GM19240 (cell line): ENCODE data around the gene DNAJC9.

ENCODE experiments used
- DNase-seq: peaks from one replicate; pipeline ENCODE4 v3.0.0; 2011; ENCODE audit warnings: low spot score; ENCODE audit not compliant: insufficient read length

DNAJC9 gene

GRCh38 chr10:73239908-73240307 lies 7.1 kb downstream of the DNAJC9 start:
- no peak for DNase-seq

DNA sequence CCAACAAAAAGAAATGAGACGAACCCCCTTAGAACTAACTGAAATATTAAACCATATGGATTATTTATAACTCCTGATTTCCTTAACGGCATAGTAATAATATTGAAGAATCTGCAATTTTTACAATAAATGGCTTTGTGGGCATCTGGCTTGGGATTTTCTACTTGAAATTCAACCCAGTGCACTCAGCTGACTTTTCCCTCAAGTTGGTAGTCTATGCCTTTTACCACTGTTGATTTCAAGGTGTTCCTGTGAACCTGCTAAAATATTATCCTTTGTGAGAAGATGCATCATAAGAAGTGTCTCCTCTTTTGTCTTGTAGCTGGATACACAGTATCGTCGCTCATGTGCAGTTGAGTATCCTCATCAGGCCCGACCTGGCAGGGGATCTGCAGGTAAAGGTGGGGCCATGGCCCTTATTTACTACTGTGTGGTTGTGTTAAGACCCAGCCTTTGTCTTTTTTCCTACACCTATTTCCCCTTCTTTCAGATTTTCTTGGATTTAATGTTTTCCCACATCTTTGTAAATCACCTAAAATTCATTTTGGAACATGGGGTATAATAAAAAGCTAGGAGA lies 8.0 kb downstream of the DNAJC9 start:
- DNase-seq, result no peak

GRCh38 chr10:73234695-73235094 lies 12.4 kb downstream of the DNAJC9 start:
- DNase-seq, result no peak

GRCh38 chr10:73233883-73234282 lies 13.2 kb downstream of the DNAJC9 start:
- no peak for DNase-seq

DNA sequence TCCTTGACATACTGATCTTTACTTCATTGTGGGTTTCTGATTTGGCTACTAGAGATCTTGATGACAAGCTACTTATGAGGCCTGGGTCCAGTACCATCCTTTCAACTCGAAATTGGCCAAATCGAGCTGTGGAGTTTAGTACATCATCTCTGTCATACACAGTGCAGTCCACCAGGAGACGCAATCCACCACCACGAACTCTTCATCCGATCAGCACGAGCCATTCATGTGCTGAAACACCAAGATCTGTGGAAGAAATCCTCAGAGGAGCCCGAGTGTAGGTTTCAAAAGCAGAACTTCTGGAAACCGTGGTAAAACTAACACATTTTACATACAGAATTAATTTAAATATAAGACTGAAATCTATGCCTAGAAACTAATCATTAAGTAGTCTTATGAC lies 14.2 kb downstream of the DNAJC9 start:
- DNase-seq, result no peak

DNA sequence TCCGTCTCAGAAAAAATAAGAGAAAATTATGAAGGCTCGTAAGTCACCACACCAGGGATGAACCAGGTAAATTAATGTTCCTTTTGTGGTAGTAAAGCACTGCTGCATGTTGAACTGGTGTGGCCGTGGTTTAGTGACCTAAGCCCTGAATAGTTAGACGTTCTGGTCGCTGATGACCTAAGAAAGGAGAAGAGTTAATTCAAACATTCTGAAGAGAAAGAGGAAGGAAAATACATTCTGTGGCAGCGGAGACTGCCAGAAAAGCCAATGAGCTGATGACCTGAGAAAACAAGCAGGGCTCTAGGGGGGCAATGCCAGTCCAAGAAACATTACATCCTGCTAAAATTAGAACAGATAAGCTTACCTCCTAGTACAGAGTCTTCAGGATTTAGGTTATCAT lies 17.5 kb downstream of the DNAJC9 start:
- DNase-seq, result no peak

- no peak for DNase-seq
Observed at GRCh38 chr10:73228247-73228646, 18.8 kb downstream of the DNAJC9 start.

- DNase-seq, result no peak
Observed at GRCh38 chr10:73226663-73227062, 20.4 kb downstream of the DNAJC9 start.

GRCh38 chr10:73225518-73225917 lies 21.5 kb downstream of the DNAJC9 start:
- DNase-seq, result no peak

DNA sequence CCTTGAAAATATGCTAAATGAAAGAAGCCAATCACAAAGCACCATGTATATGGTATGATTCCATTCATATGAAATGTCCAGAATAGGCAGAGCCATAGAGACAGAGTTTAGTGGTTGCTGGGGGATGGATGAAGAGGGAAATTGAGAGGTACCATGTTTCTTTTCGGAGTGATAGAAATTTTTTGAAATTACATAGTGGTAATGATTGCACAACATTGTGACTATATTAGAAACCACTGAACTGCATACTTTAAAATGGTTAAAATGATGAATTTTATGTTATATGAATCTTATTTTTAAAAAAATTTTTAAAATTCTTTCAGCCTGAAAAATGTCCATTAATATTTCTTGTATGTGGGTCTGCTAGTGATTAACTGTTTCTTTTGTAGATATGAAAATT lies 26.1 kb downstream of the DNAJC9 start:
- DNase-seq, result no peak

DNA sequence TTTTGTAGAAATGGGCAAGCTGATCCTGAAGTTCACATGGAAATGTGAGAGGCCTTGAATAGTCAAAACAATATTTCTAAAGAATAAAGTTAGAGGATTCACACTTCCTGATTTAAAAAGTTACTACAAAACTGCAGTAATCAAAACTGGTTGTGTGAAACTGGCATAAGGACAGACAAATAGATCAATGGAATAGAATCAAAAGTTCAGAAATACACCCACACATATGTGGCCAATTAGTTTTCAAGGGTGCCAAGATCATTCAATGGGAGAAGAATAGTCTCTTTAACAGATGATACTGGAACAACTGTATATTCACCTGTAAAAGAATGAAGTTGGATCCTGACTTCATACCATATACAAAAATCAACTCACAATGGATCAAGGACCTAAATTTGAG lies 27.7 kb downstream of the DNAJC9 start:
- DNase-seq, result no peak

GRCh38 chr10:73218431-73219191 lies 28.4 kb downstream of the DNAJC9 start:
- no peak for DNase-seq

DNA sequence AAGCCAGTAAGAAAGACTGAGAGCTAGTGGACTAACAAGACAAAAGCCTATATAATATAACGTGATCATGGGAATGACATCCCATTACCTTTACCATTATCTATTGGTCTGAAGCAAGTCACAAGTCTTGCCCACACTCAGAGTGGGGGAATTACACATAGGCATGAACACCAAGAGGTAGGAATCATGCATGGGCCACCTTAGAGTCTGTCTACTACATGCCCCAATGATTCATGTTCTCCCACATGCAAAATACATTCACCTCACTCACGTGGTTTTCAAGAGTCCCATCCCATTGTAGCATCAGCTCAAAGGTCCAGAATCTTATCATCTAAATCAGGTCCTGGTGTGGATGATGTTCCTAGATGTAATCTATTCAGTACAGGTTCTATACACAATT lies 29.4 kb downstream of the DNAJC9 start:
- no peak for DNase-seq

GRCh38 chr10:73215749-73216148 lies 31.3 kb downstream of the DNAJC9 start:
- no peak for DNase-seq

GRCh38 chr10:73211106-73211811 lies 35.8 kb downstream of the DNAJC9 start:
- no peak for DNase-seq

DNA sequence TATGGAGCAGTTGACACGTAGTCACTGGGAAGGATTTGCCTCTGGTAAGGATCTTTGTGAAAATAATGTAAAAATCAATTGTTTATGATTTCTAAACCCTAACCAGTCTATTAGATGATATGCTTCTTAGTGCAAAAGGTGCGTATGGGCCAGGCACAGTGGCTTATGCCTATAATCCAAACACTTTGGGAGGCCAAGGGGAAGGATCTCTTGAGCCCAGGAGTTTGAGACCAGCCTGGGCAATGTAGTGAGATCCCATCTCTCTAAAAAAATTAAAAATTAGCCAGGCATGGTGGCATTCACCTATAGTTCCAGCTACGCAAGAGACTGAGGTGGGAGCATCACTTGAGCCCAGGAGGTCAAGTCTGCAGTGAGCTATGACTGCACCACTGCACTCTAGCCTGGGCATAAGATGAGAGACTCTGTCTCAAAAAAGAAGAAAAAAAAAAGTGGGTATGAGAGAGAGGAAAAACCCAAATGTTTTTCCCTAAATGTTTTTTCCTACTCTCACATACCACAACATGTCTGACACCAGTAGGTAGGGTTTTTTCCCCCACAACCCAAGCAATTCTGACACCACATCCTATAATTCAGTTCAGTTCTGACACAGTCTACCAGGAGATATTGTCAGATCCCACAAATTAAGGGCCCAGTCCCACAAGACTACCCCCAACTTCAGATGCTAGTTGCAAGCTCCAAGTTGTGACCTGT lies 36.5 kb downstream of the DNAJC9 start:
- no peak for DNase-seq

- no peak for DNase-seq
Observed at GRCh38 chr10:73209705-73210104, 37.4 kb downstream of the DNAJC9 start.

DNA sequence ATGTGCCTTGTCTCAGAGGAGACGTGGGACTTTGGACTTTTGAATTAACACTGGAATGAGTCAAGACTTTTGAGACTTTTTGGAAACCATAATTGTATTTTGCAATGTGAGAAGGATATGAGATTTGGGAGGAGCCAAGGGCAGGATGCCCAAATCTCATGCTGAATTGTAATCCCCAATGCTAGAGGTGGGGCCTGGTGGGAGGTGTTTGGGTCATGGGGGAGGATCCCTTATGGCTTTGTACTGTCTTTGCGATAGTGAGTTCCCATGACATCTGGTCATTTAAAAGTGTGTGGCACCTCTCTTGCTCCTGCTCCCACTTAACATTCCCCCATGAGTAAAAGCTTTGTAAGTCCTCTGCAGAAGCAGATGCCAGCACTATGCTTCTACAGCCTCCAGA lies 39.2 kb downstream of the DNAJC9 start:
- no peak for DNase-seq

DNA sequence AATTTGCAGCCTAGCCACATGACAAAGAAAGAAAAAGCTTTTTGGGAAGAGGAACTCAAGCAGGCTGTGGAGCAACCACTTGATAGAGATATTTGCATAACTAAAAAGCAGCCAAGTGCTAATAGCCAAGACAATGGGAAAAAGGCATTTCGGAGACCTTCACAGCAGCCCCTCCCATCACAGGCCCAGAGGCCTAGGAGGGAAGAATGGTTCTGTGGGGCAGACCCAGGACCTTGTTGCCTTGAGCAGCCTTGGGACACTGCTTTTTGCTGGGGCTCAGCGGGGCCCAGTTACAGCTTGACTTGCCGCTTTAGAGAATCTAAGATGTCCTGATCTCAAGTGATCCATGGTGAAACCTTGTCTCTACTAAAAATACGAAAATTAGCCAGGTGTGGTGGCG lies 40.7 kb downstream of the DNAJC9 start:
- no peak for DNase-seq

DNA sequence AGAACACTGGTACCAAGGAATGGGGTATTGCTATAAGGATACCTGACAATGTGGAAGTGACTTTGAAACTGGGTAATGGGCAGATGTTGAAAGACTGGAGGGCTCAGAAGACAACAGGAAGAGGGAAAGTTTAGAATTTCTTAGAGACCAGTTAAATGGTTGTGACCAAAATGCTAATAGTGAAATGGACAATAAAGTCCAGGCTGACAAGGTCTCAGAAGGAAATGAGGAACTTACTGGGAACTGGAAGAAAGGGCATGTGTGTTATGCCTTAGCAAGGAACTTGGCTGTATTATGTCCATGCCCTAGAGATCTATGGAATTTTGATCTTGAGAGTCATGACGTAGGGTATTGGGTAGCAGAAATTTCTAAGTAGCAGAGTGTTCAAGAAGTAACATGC lies 41.2 kb downstream of the DNAJC9 start:
- DNase-seq, result no peak

- no peak for DNase-seq
Observed at GRCh38 chr10:73205081-73205480, 42.0 kb downstream of the DNAJC9 start.
